Small intestine (tissue), 7 donors: ENCODE data around the gene VCAN. TPM values are rescaled to one million over a fixed set of nuclear protein-coding genes. Genes with fewer than 3 reads are reported as not detected.

Experiments used
- DNase-seq, 2 donors: peaks; one replicate each; pipeline versions ENCODE4 v3.0.0 to v3.0.0-alpha.2; 2013
- FAIRE-seq: peaks from 2 replicates; lab custom pipeline; 2012; peaks lifted over from hg19 to GRCh38; lab: Jason Lieb, UNC
- H3K27ac ChIP-seq, 3 donors: one replicate each; pipeline ENCODE4 v1.5.1; 2013; ENCODE audit warnings: low read length in 2 of 3, mild to moderate bottlenecking in 2 of 3, control low read depth in 1 of 3, inconsistent platforms in 1 of 3, low read depth in 1 of 3, moderate library complexity in 1 of 3
- H3K27me3 ChIP-seq, 3 donors: one replicate each; pipeline ENCODE4 v1.6.1; 2013; ENCODE audit warnings: low read length in 3 of 3, inconsistent platforms in 1 of 3; ENCODE audit not compliant: control insufficient read depth in 3 of 3, insufficient read depth in 3 of 3
- H3K36me3 ChIP-seq, 3 donors: one replicate each; pipeline ENCODE4 v1.6.1; 2013; ENCODE audit warnings: low read length in 3 of 3, inconsistent platforms in 1 of 3, low read depth in 1 of 3, mild to moderate bottlenecking in 1 of 3, moderate library complexity in 1 of 3; ENCODE audit not compliant: control insufficient read depth in 3 of 3, insufficient read depth in 2 of 3
- H3K4me1 ChIP-seq, 3 donors: one replicate each; pipeline ENCODE4 v1.6.1; 2013; ENCODE audit warnings: low read length in 2 of 3, inconsistent platforms in 1 of 3, low read depth in 1 of 3, mild to moderate bottlenecking in 1 of 3, moderate library complexity in 1 of 3; ENCODE audit not compliant: control insufficient read depth in 3 of 3, insufficient read depth in 2 of 3
- H3K4me3 ChIP-seq, 3 donors: one replicate each; pipeline ENCODE4 v1.5.1; 2013; ENCODE audit warnings: low read length in 3 of 3, control low read depth in 1 of 3, inconsistent platforms in 1 of 3, low read depth in 1 of 3, mild to moderate bottlenecking in 1 of 3, moderate library complexity in 1 of 3
- H3K9me3 ChIP-seq, 2 donors: one replicate each; pipeline ENCODE4 v1.6.1; 2013; ENCODE audit warnings: low read depth in 1 of 2, low read length in 1 of 2; ENCODE audit not compliant: control insufficient read depth in 2 of 2, insufficient read depth in 1 of 2
- WGBS, 3 donors: extraction: QIAGEN DNeasy Blood & Tissue Kit; methylation state at CpG; one replicate each; pipeline ENCODE4 v1.1.7; 2013; 5-methylcytosine and 5-hydroxymethylcytosine counted together
- polyA plus RNA-seq, 4 donors: library from polyadenylated mRNA; stranded (reverse) in 3 of 4; unstranded in 1 of 4; fragments of 200-250 nt in 3 of 4; fragments of 120-200 nt in 1 of 4; gene quantifications; one replicate each; pipeline versions ENCODE4 v1.2.1 to v1.2.3, GENCODE V29; 2013
- donor health status: healthy with polysubstance abuse.
- donor health status: control.
- donor health status: control.
- donor health status: Bipolar disorder and iron deficiency.
- donor health status: healthy.

VCAN gene
- polyA plus RNA-seq, 4 donors: 0.67 to 66.4 (median 2.0) TPM

DNA sequence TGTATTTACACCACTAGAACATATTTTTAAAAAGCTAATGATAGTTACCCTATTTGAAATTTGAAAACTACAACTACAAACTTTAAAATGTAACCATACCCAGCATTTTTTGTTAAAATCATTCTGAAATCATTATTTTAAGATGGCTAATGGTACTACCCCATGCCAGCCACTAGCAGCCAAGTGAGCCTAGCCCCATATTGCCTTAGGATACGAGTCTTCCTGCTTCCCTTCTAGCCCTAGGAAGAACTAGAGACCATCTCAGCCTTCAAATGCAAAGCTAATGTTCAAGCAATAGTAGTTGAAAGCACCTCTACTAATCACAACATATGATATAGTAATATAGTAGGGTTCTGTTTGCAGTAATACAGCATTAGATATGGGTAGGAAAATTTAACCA is 24.0 kb upstream of the VCAN start:
- 44 to 75% (median 58%) methylated on average over 1 of the region's 1 CpG for WGBS, 3 donors
- no peak for FAIRE-seq
- Histone ChIP-seq H3K9me3 (peaks cover 0 to 2% of the 10 kb centered on the region in 2 donors), H3K27ac (no peak overlapping the region), H3K4me1 (peaks cover 0 to 14% (median 0%) of the 10 kb centered on the region in 3 donors), H3K27me3 (no peaks in the 10 kb centered on the region), H3K4me3 (no peak overlapping the region), H3K36me3 (no peaks in the 10 kb centered on the region)
- no peak for DNase-seq

- H3K27me3 ChIP-seq: no peaks in the 10 kb centered on the region
- H3K9me3 ChIP-seq: peaks cover 0 to 8% of the 10 kb centered on the region in 2 donors
- no peak overlapping the region for H3K4me3 ChIP-seq
- no peak overlapping the region for H3K27ac ChIP-seq
- H3K4me1 ChIP-seq: peaks cover 0 to 14% (median 0%) of the 10 kb centered on the region in 3 donors
- FAIRE-seq: no peak
- peak in 1 of 2 donors; percentile 61 for DNase-seq
- no peaks in the 10 kb centered on the region for H3K36me3 ChIP-seq
- 40 to 61% (median 60%) methylated on average over 4 of the region's 4 CpGs for WGBS, 3 donors
These were observed 21.2 kb upstream of the VCAN start for GRCh38 chr5:83450183-83450966.

DNA sequence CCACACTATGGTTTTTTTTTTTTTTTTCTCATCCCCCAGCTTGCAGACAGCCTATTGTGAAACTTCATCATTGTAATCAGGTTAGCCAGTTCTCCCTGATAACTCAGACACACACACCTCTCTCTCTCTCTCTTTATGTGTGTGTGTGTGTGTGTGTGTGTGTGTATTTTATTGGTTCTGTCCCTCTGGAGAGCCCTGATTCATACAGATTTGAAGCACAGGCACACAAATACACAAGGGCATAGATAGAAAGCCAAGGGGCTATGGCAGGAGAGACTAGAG is 20.6 kb upstream of the VCAN start:
- Histone ChIP-seq H3K36me3 (no peaks in the 10 kb centered on the region), H3K9me3 (peaks cover 0 to 10% of the 10 kb centered on the region in 2 donors), H3K4me1 (peaks cover 0 to 14% (median 0%) of the 10 kb centered on the region in 3 donors), H3K4me3 (no peak overlapping the region), H3K27ac (no peak overlapping the region), H3K27me3 (no peaks in the 10 kb centered on the region)
- no peak for DNase-seq
- no peak for FAIRE-seq

DNA sequence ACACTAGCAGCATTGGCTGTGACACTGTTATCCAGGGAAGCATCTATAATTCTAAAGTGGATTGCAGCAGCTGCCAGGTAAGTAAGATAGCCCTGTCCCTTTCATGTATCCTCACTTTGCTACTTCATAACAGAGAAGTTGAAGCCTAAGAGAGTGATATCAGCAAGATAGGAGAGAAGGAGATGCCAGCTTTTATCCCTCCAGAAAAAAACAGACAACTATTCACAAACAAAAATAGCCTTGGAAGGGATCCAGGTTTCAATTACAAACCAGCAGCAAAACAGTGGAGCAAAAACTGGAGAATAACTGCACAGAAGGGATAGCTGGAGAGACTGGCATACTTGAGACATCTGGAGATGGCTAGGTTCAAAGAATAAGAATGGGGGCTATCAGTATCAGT is 19.6 kb upstream of the VCAN start:
- Histone ChIP-seq H3K27me3 (no peaks in the 10 kb centered on the region), H3K4me3 (no peak overlapping the region), H3K36me3 (no peaks in the 10 kb centered on the region), H3K9me3 (peaks cover 0 to 11% of the 10 kb centered on the region in 2 donors), H3K27ac (no peak overlapping the region), H3K4me1 (peaks cover 0 to 14% (median 0%) of the 10 kb centered on the region in 3 donors)
- FAIRE-seq: no peak
- DNase-seq: no peak

DNA sequence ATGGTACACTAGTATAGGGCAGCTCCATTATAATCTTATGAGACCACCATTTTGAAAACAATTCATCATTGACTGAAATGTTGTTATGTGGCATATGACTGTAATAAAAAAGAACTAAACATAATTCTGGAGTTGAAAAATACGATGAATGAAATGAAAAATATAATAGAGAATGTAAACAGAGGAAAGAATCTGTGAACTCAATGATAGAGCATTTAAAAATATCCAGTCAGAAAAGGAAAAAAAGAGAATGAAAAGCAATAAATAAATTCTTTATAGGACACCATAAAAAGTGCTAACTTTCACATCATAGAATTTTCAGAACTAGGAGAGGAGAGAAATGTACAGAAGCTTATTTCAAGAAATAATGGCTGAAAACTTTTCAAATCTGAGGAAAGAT is 17.6 kb upstream of the VCAN start:
- peaks cover 0 to 14% (median 0%) of the 10 kb centered on the region in 3 donors for H3K4me1 ChIP-seq
- no peak for DNase-seq
- H3K27ac ChIP-seq: no peak overlapping the region
- no peak overlapping the region for H3K4me3 ChIP-seq
- WGBS, 3 donors: 63 to 82% (median 70%) methylated on average over 1 of the region's 1 CpG
- H3K36me3 ChIP-seq: no peaks in the 10 kb centered on the region
- H3K27me3 ChIP-seq: no peaks in the 10 kb centered on the region
- peak; percentile 79 for FAIRE-seq
- H3K9me3 ChIP-seq: peaks cover 0 to 11% of the 10 kb centered on the region in 2 donors

DNA sequence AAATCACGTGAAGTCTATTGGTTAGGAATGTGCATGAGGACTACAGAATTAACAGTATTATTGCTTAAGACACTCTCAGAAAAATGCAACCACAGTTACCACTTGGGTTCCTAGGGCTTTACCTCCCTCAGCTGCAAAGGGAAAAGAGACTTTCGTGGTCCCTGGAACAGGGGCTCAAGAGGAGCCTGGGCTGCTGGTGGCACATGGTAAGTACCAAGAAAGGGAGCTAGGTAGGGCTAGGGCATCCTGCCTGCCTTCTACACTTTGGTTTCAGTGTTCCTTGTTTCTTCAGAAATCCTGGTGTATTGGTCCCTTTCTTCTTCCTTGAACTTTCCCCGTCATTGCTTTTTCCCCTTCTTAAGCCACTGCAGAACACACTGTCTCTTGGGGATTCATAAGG is 7.3 kb upstream of the VCAN start:
- H3K36me3 ChIP-seq: no peaks in the 10 kb centered on the region
- peaks cover 0 to 15% (median 0%) of the 10 kb centered on the region in 3 donors for H3K4me1 ChIP-seq
- FAIRE-seq (no peak), DNase-seq (peak in 1 of 2 donors; percentile 15)
- peaks cover 0 to 2% (median 0%) of the 10 kb centered on the region in 3 donors for H3K27me3 ChIP-seq
- peak overlapping the region in 1 of 3 donors; percentile 16 for H3K27ac ChIP-seq
- no peak overlapping the region for H3K4me3 ChIP-seq
- H3K9me3 ChIP-seq: no peaks in the 10 kb centered on the region
- 74 to 81% (median 80%) methylated on average over 3 of the region's 3 CpGs for WGBS, 3 donors

GRCh38 chr5:83467371-83468035 is 4.0 kb upstream of the VCAN start:
- no peaks in the 10 kb centered on the region for H3K36me3 ChIP-seq
- FAIRE-seq (no peak), DNase-seq (no peak)
- no peak overlapping the region for H3K4me3 ChIP-seq
- peaks cover 0 to 5% (median 3%) of the 10 kb centered on the region in 3 donors for H3K27me3 ChIP-seq
- H3K27ac ChIP-seq: no peak overlapping the region
- peaks cover 0 to 20% (median 3%) of the 10 kb centered on the region in 3 donors for H3K4me1 ChIP-seq
- H3K9me3 ChIP-seq: no peaks in the 10 kb centered on the region
- 53 to 79% (median 66%) methylated on average over 9 of the region's 9 CpGs for WGBS, 3 donors

DNA sequence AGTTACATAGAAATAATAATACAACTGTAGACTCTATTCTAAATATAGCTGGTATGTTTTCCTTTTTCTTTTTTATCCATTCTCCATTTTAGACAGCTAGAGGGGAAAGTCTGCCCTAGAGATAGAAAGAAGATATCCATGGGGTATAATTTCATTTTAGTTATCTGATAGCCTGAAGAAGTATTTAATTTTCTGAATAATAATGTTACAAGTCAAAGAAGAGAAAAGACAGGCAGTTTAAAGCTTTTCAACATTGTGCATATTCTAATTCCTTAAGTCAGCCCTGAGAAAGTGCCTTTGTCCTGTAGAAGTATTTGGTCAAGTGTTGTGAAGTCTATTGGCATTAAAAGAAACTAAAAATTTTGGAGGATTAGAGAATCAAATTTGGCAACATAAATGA is 2.5 kb upstream of the VCAN start:
- Histone ChIP-seq H3K36me3 (no peaks in the 10 kb centered on the region), H3K4me1 (peaks cover 0 to 20% (median 3%) of the 10 kb centered on the region in 3 donors), H3K27ac (no peak overlapping the region), H3K27me3 (peaks cover 0 to 10% (median 3%) of the 10 kb centered on the region in 3 donors), H3K4me3 (no peak overlapping the region), H3K9me3 (no peaks in the 10 kb centered on the region)
- no peak for DNase-seq
- no peak for FAIRE-seq
